ENCODE results near the gene ZNF385D.

Gene ZNF385D

GRCh38 chr3:21789730-21790129, 38.7 kb upstream of the ZNF385D start:
- no peaks in the 10 kb centered on the region for H3K36me3 ChIP-seq (ENCODE audit: insufficient read depth, low read length)
- no peak overlapping the region for H3K9ac ChIP-seq (ENCODE audit: insufficient read length)
- TF ChIP-seq FOXP2 (optimal IDR thresholded peaks at IDR 0.05; ENCODE audit: control extremely low read depth, extremely low read length, insufficient read depth): no peak
- no peak for TF ChIP-seq POLR2AphosphoS5 (IDR thresholded peaks at IDR 0.05; ENCODE audit: borderline replicate concordance, low read depth, low read length)
- no peak for TF ChIP-seq EZH2 (IDR thresholded peaks at IDR 0.05)
- H3K27ac ChIP-seq: no peak overlapping the region
- H3K9me3 ChIP-seq (ENCODE audit: low read depth, low read length): no peaks in the 10 kb centered on the region
- no peak overlapping the region for H3K4me3 ChIP-seq
- DNase-seq (ENCODE audit: low read depth, low spot score): no peak

GRCh38 chr3:21786438-21786797, 35.4 kb upstream of the ZNF385D start:
- Histone ChIP-seq H3K9me3 (ENCODE audit: low read depth, low read length) (no peaks in the 10 kb centered on the region), H3K9ac (ENCODE audit: insufficient read length) (no peak overlapping the region), H3K4me3 (no peak overlapping the region), H3K27ac (no peak overlapping the region), H3K36me3 (ENCODE audit: insufficient read depth, low read length) (no peaks in the 10 kb centered on the region)
- no peak for DNase-seq (ENCODE audit: low read depth, low spot score)
- TF ChIP-seq EZH2 (IDR thresholded peaks at IDR 0.05) (no peak), POLR2AphosphoS5 (IDR thresholded peaks at IDR 0.05; ENCODE audit: borderline replicate concordance, low read depth, low read length) (no peak), FOXP2 (optimal IDR thresholded peaks at IDR 0.05; ENCODE audit: control extremely low read depth, extremely low read length, insufficient read depth) (no peak)

GRCh38 chr3:21785765-21786437, 34.9 kb upstream of the ZNF385D start:
- TF ChIP-seq POLR2AphosphoS5 (IDR thresholded peaks at IDR 0.05; ENCODE audit: borderline replicate concordance, low read depth, low read length) (no peak), FOXP2 (optimal IDR thresholded peaks at IDR 0.05; ENCODE audit: control extremely low read depth, extremely low read length, insufficient read depth) (no peak)
- no peaks in the 10 kb centered on the region for H3K9me3 ChIP-seq (ENCODE audit: low read depth, low read length)
- no peak for DNase-seq (ENCODE audit: low read depth, low spot score)

GRCh38 chr3:21783839-21784238, 32.8 kb upstream of the ZNF385D start:
- TF ChIP-seq POLR2AphosphoS5 (IDR thresholded peaks at IDR 0.05; ENCODE audit: borderline replicate concordance, low read depth, low read length): no peak
- no peak for TF ChIP-seq EZH2 (IDR thresholded peaks at IDR 0.05)
- TF ChIP-seq FOXP2 (optimal IDR thresholded peaks at IDR 0.05; ENCODE audit: control extremely low read depth, extremely low read length, insufficient read depth): no peak
- DNase-seq (ENCODE audit: low read depth, low spot score): no peak
- no peak overlapping the region for H3K27ac ChIP-seq
- no peak overlapping the region for H3K4me3 ChIP-seq
- H3K9me3 ChIP-seq (ENCODE audit: low read depth, low read length): no peaks in the 10 kb centered on the region
- H3K36me3 ChIP-seq (ENCODE audit: insufficient read depth, low read length): no peaks in the 10 kb centered on the region
- H3K9ac ChIP-seq (ENCODE audit: insufficient read length): no peak overlapping the region

More at GRCh38 chr3:21785765-21786437, 34.9 kb upstream of the ZNF385D start:
- H3K4me3 ChIP-seq: no peak overlapping the region
- no peak overlapping the region for H3K9ac ChIP-seq (ENCODE audit: insufficient read length)
- no peak overlapping the region for H3K27ac ChIP-seq
- H3K36me3 ChIP-seq (ENCODE audit: insufficient read depth, low read length): no peaks in the 10 kb centered on the region

GRCh38 chr3:21781355-21781754, 30.3 kb upstream of the ZNF385D start:
- no peak for TF ChIP-seq POLR2AphosphoS5 (IDR thresholded peaks at IDR 0.05; ENCODE audit: borderline replicate concordance, low read depth, low read length)
- TF ChIP-seq FOXP2 (optimal IDR thresholded peaks at IDR 0.05; ENCODE audit: control extremely low read depth, extremely low read length, insufficient read depth): no peak
- TF ChIP-seq EZH2 (IDR thresholded peaks at IDR 0.05): no peak

GRCh38 chr3:21779909-21780308, 28.9 kb upstream of the ZNF385D start:
- H3K4me3 ChIP-seq: no peak overlapping the region
- TF ChIP-seq EZH2 (IDR thresholded peaks at IDR 0.05) (no peak), POLR2AphosphoS5 (IDR thresholded peaks at IDR 0.05; ENCODE audit: borderline replicate concordance, low read depth, low read length) (no peak), FOXP2 (optimal IDR thresholded peaks at IDR 0.05; ENCODE audit: control extremely low read depth, extremely low read length, insufficient read depth) (no peak)
- no peaks in the 10 kb centered on the region for H3K36me3 ChIP-seq (ENCODE audit: insufficient read depth, low read length)
- H3K9ac ChIP-seq (ENCODE audit: insufficient read length): no peak overlapping the region
- no peak for DNase-seq (ENCODE audit: low read depth, low spot score)
- no peaks in the 10 kb centered on the region for H3K9me3 ChIP-seq (ENCODE audit: low read depth, low read length)
- no peak overlapping the region for H3K27ac ChIP-seq

More at GRCh38 chr3:21781355-21781754, 30.3 kb upstream of the ZNF385D start:
- Histone ChIP-seq H3K9me3 (ENCODE audit: low read depth, low read length) (no peaks in the 10 kb centered on the region), H3K9ac (ENCODE audit: insufficient read length) (no peak overlapping the region), H3K4me3 (no peak overlapping the region), H3K36me3 (ENCODE audit: insufficient read depth, low read length) (no peaks in the 10 kb centered on the region), H3K27ac (no peak overlapping the region)
- no peak for DNase-seq (ENCODE audit: low read depth, low spot score)

- Histone ChIP-seq H3K36me3 (ENCODE audit: insufficient read depth, low read length) (no peaks in the 10 kb centered on the region), H3K4me3 (no peak overlapping the region), H3K9me3 (ENCODE audit: low read depth, low read length) (no peaks in the 10 kb centered on the region), H3K27ac (no peak overlapping the region), H3K9ac (ENCODE audit: insufficient read length) (no peak overlapping the region)
- no peak for TF ChIP-seq EZH2 (IDR thresholded peaks at IDR 0.05)
- TF ChIP-seq POLR2AphosphoS5 (IDR thresholded peaks at IDR 0.05; ENCODE audit: borderline replicate concordance, low read depth, low read length): no peak
- TF ChIP-seq FOXP2 (optimal IDR thresholded peaks at IDR 0.05; ENCODE audit: control extremely low read depth, extremely low read length, insufficient read depth): no peak
- DNase-seq (ENCODE audit: low read depth, low spot score): no peak
Measured at GRCh38 chr3:21778715-21779114, 27.7 kb upstream of the ZNF385D start.

GRCh38 chr3:21777821-21778220, 26.8 kb upstream of the ZNF385D start:
- Histone ChIP-seq H3K9me3 (ENCODE audit: low read depth, low read length) (no peaks in the 10 kb centered on the region), H3K9ac (ENCODE audit: insufficient read length) (no peak overlapping the region), H3K36me3 (ENCODE audit: insufficient read depth, low read length) (no peaks in the 10 kb centered on the region), H3K27ac (no peak overlapping the region), H3K4me3 (no peak overlapping the region)
- DNase-seq (ENCODE audit: low read depth, low spot score): no peak
- TF ChIP-seq POLR2AphosphoS5 (IDR thresholded peaks at IDR 0.05; ENCODE audit: borderline replicate concordance, low read depth, low read length) (no peak), EZH2 (IDR thresholded peaks at IDR 0.05) (no peak), FOXP2 (optimal IDR thresholded peaks at IDR 0.05; ENCODE audit: control extremely low read depth, extremely low read length, insufficient read depth) (no peak)

- no peak overlapping the region for H3K4me3 ChIP-seq
- no peaks in the 10 kb centered on the region for H3K36me3 ChIP-seq (ENCODE audit: insufficient read depth, low read length)
- no peak overlapping the region for H3K9ac ChIP-seq (ENCODE audit: insufficient read length)
- no peak overlapping the region for H3K27ac ChIP-seq
- TF ChIP-seq POLR2AphosphoS5 (IDR thresholded peaks at IDR 0.05; ENCODE audit: borderline replicate concordance, low read depth, low read length) (no peak), EZH2 (IDR thresholded peaks at IDR 0.05) (no peak)
- no peaks in the 10 kb centered on the region for H3K9me3 ChIP-seq (ENCODE audit: low read depth, low read length)
- DNase-seq (ENCODE audit: low read depth, low spot score): no peak
Measured at GRCh38 chr3:21766002-21766401, 15.0 kb upstream of the ZNF385D start.

Measured in SK-N-MC (cell line).